ENCODE data around the gene BCAR3. TPM values are rescaled to one million over a fixed set of nuclear protein-coding genes. Genes with fewer than 3 reads are reported as not detected.

Gene BCAR3
- total RNA-seq, 4 donors from 2014 or later = 17.1 to 25.0 (median 22.9) TPM

DNA sequence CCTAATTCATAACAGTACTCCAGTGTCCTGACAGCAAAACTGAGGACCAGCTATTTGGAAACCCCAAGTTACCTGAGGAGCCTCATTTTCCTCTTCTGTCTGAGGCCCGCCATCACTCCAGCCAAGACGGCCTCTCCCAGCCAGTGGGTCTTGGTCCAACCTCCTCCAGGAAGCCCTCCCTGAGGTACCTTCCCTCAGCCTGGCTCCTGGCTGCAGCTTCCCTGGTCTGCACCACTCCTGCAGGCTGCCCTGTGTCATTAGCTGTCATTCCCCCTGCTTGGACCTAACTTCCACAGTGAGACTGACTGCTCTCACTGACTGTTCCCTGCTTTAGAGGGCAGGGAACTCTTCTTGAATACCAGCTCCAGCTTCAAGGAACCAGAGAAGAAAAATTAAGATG lies 33.0 kb downstream of the BCAR3 start:
- Histone ChIP-seq H3K4me1 (no peaks in the 10 kb centered on the region), H3K4me3 (no peak overlapping the region), H3K36me3 (no peaks in the 10 kb centered on the region), H3K27me3 (no peaks in the 10 kb centered on the region), H3K27ac (no peak overlapping the region), H3K9me3 (no peaks in the 10 kb centered on the region)
- ATAC-seq (no peak), DNase-seq (no peak)
- TF ChIP-seq, protein P1, sequence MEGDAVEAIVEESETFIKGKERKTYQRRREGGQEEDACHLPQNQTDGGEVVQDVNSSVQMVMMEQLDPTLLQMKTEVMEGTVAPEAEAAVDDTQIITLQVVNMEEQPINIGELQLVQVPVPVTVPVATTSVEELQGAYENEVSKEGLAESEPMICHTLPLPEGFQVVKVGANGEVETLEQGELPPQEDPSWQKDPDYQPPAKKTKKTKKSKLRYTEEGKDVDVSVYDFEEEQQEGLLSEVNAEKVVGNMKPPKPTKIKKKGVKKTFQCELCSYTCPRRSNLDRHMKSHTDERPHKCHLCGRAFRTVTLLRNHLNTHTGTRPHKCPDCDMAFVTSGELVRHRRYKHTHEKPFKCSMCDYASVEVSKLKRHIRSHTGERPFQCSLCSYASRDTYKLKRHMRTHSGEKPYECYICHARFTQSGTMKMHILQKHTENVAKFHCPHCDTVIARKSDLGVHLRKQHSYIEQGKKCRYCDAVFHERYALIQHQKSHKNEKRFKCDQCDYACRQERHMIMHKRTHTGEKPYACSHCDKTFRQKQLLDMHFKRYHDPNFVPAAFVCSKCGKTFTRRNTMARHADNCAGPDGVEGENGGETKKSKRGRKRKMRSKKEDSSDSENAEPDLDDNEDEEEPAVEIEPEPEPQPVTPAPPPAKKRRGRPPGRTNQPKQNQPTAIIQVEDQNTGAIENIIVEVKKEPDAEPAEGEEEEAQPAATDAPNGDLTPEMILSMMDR (IDR thresholded peaks at IDR 0.05 in 4 of 5, conservative IDR thresholded peaks at IDR 0.05 in 1 of 5) = no peak
- no peak for TF ChIP-seq POLR2A (IDR thresholded peaks at IDR 0.05)
- in situ Hi-C loops (cut with MboI; ENCODE audit: low sequenced_read_pairs in 4 of 4) = loop anchor here in 1 of 4 donors (25.0 kb wide), 1 partner anchor 336 kb away; no protein-coding TSS in a partner anchor
- intact Hi-C loops (cut with DNase I; ENCODE audit: low total_unique reads) = no loop called here

DNA sequence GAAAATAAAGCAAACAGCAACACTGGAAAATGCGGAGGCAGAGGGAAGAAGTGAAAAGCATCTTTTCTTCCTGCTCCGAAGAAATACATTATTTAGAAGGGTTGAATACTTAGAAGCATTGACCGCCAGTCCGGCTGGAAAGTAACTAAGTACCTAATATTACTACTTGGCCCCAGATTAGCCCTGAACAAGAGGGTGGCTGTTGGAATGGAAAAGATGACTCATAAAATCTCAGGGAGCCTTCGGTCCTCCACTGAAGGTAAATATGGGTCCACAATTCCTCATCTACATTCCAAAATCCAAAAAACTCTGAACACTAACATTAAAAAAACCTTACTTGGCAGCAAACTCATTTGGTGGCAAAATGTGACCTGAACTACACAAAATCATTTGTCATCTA lies 40.1 kb downstream of the BCAR3 start:
- H3K27ac ChIP-seq = no peak overlapping the region
- peaks cover 0 to 5% of the 10 kb centered on the region in 2 donors for H3K36me3 ChIP-seq
- in situ Hi-C loops (cut with MboI; ENCODE audit: low sequenced_read_pairs in 4 of 4) = loop anchor here in 1 of 4 donors (25.0 kb wide), 1 partner anchor 329 kb away; no protein-coding TSS in a partner anchor
- TF ChIP-seq POLR2A (IDR thresholded peaks at IDR 0.05) = no peak
- TF ChIP-seq, protein P1 (IDR thresholded peaks at IDR 0.05 in 4 of 5, conservative IDR thresholded peaks at IDR 0.05 in 1 of 5) = no peak
- H3K9me3 ChIP-seq = no peaks in the 10 kb centered on the region
- ATAC-seq (no peak), DNase-seq (no peak)
- no peaks in the 10 kb centered on the region for H3K27me3 ChIP-seq
- intact Hi-C loops (cut with DNase I; ENCODE audit: low total_unique reads) = no loop called here
- no peak overlapping the region for H3K4me3 ChIP-seq
- peaks cover 0 to 1% of the 10 kb centered on the region in 2 donors for H3K4me1 ChIP-seq

DNA sequence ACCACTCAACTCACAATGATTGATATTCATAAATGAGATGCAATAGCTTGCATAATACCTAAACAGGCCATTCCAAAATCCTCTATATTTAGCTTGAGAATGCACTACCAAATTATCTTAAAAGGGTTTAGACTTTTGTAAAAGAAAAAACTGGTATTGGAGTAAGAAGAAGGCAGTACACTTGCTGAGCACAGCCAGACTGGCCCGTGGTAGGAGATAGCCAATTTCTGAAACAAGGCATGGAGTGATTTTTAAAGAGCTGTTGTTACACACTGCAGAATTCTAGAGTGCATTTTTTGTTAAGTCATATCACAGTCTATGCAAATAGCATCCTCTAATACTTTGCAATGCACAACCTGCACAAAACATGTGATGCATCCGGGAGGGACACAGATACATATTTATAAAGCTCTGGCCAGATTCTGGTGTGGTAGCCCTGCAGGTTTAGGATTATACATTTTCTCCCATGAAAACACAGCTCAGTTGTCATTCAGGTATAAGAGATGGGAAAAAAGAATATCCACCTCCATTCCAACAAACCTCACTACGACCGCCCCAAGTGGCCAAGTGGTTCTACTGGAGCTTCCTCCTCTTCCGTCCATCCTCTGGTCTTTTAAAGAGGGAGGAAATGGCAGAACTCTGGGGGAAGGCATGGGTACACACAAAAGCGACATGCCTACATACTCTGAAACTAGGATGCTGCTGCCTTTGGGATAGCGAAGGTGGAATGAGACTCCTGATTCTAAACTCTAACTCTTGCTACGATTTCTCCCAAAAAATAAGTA lies 40.8 kb downstream of the BCAR3 start:
- H3K4me3 ChIP-seq = no peak overlapping the region
- no peaks in the 10 kb centered on the region for H3K27me3 ChIP-seq
- ATAC-seq (no peak), DNase-seq (no peak)
- peaks cover 0 to 5% of the 10 kb centered on the region in 2 donors for H3K4me1 ChIP-seq
- peaks cover 0 to 5% of the 10 kb centered on the region in 2 donors for H3K36me3 ChIP-seq
- TF ChIP-seq, protein P1 (IDR thresholded peaks at IDR 0.05 in 4 of 5, conservative IDR thresholded peaks at IDR 0.05 in 1 of 5) = no peak
- TF ChIP-seq POLR2A (IDR thresholded peaks at IDR 0.05) = no peak
- no peaks in the 10 kb centered on the region for H3K9me3 ChIP-seq
- intact Hi-C loops (cut with DNase I; ENCODE audit: low total_unique reads) = no loop called here
- no peak overlapping the region for H3K27ac ChIP-seq
- in situ Hi-C loops (cut with MboI; ENCODE audit: low sequenced_read_pairs in 4 of 4) = loop anchor here in 1 of 4 donors (25.0 kb wide), 1 partner anchor 329 kb away; no protein-coding TSS in a partner anchor

DNA sequence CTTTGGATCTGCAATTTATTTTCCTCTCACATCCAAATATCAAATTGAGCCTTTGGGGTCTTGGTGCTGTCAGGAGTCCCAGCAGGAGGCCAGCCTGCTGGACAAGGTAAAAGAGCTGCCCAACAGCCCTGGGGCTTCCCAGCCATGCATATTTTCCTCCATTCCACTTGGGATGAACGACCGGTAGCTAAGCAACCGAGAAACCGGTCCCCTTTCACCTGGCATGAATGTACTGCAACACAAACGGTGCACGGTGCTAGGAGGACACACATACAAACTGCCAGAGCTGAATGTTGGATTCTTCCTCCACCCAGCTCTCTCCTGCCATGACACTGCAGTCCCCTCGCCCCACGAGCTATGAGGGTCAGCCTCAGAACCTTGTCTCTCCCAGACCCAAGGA lies 42.7 kb downstream of the BCAR3 start:
- TF ChIP-seq, protein P1 (IDR thresholded peaks at IDR 0.05 in 4 of 5, conservative IDR thresholded peaks at IDR 0.05 in 1 of 5) = no peak
- TF ChIP-seq POLR2A (IDR thresholded peaks at IDR 0.05) = no peak
- no peaks in the 10 kb centered on the region for H3K9me3 ChIP-seq
- H3K27me3 ChIP-seq = no peaks in the 10 kb centered on the region
- in situ Hi-C loops (cut with MboI; ENCODE audit: low sequenced_read_pairs in 4 of 4) = loop anchor here in 3 of 4 donors (10.0 to 25.0 kb wide), 3 partner anchors 176 to 327 kb away; no protein-coding TSS in a partner anchor
- H3K4me1 ChIP-seq = peaks cover 0 to 5% of the 10 kb centered on the region in 2 donors
- no peak overlapping the region for H3K4me3 ChIP-seq
- no peak for ATAC-seq
- H3K36me3 ChIP-seq = peaks cover 0 to 5% of the 10 kb centered on the region in 2 donors
- no peak for DNase-seq
- intact Hi-C loops (cut with DNase I; ENCODE audit: low total_unique reads) = no loop called here
- no peak overlapping the region for H3K27ac ChIP-seq

Data from gastrocnemius medialis (tissue), 4 donors.